GM12878 (cell line): ENCODE data around the gene GABARAPL2. TPM values are rescaled to one million over a fixed set of nuclear protein-coding genes. Genes with fewer than 3 reads are reported as not detected.

Experiments used
- ATAC-seq: fragments of 200-7000 bp; cut with Tn5 transposase; 3 replicates; pipeline ENCODE4 v1.9.1; 2020; ENCODE audit warnings: mild to moderate bottlenecking, moderate library complexity
- BruUV-seq: library from RNA; stranded (reverse); fragments of 400-500 nt; replicated peaks from 2 replicates; lab custom pipeline; 2021; lab: Mats Ljungman, UMichigan
- CTCF ChIA-PET: fragments of 300-600 bp; sonication (Branson Sonifier 250); formaldehyde crosslinking; extraction: SDS; loops from one replicate; lab custom pipeline; 2021; ENCODE audit warnings: inconsistent platforms; lab: Yijun Ruan, JAX
- POLR2A ChIA-PET: fragments of 350-600 bp; formaldehyde crosslinking; extraction: SDS; loops from one replicate; lab custom pipeline; 2021; ENCODE audit warnings: inconsistent platforms; lab: Charles Lee
- RAD21 ChIA-PET: fragments of 300-600 bp; sonication (Branson Sonifier 250); formaldehyde crosslinking; loops from one replicate; lab custom pipeline; 2023; ENCODE audit warnings: antibody characterized with exemption; ENCODE audit not compliant: unreplicated experiment; lab: Charles Lee
- SMC1A ChIA-PET: fragments of 300-600 bp; sonication (Branson Sonifier 250); formaldehyde crosslinking; loops from one replicate; lab custom pipeline; 2023; ENCODE audit not compliant: unreplicated experiment, uncharacterized antibody; lab: Charles Lee
- DNase-seq: peaks from one replicate; pipeline ENCODE4 v3.0.0-alpha.2; 2011; ENCODE audit warnings: low read depth, low spot score
- FAIRE-seq: peaks from 3 replicates; lab custom pipeline; 2011; peaks lifted over from hg19 to GRCh38; lab: Jason Lieb, UNC
- H2AFZ ChIP-seq: 2 replicates; pipeline ENCODE4 v1.6.0; 2011; ENCODE audit warnings: low read depth, low read length, control low read depth; ENCODE audit not compliant: control insufficient read depth
- H3K27ac ChIP-seq: 2 replicates; pipeline ENCODE4 v1.5.1; 2011; ENCODE audit warnings: control low read depth; ENCODE audit not compliant: control insufficient read depth, insufficient read depth
- H3K27me3 ChIP-seq, 2 experiments: replicated peaks in 1 of 2; 2 replicates each; pipeline versions ENCODE4 v1.6.0 to v1.6.1; 2011; ENCODE audit warnings: low read length in 1 of 2; ENCODE audit not compliant: control insufficient read depth in 2 of 2, insufficient read depth in 2 of 2
- H3K36me3 ChIP-seq, 2 experiments: 2 replicates each; pipeline ENCODE4 v1.5.1; 2011; ENCODE audit warnings: low read length in 1 of 2; ENCODE audit not compliant: control insufficient read depth in 2 of 2, insufficient read depth in 2 of 2
- H3K4me1 ChIP-seq: 2 replicates; pipeline ENCODE4 v1.6.1; 2011; ENCODE audit warnings: mild to moderate bottlenecking, low read length, moderate library complexity, mixed read lengths; ENCODE audit not compliant: control insufficient read depth, insufficient read depth
- H3K4me2 ChIP-seq: 2 replicates; pipeline ENCODE4 v1.6.0; 2011; ENCODE audit warnings: control low read depth; ENCODE audit not compliant: control insufficient read depth, insufficient read depth
- H3K4me3 ChIP-seq: fragments of 200-600 bp; sonication (generic); 2 replicates; pipeline ENCODE4 v1.5.1; 2016
- H3K79me2 ChIP-seq: 2 replicates; pipeline ENCODE4 v1.6.0; 2011; ENCODE audit warnings: low read length; ENCODE audit not compliant: control insufficient read depth, insufficient read depth
- H3K9ac ChIP-seq: 2 replicates; pipeline ENCODE4 v1.8.0; 2011; ENCODE audit warnings: low read length, control low read depth, mixed read lengths; ENCODE audit not compliant: control insufficient read depth, insufficient read depth
- H3K9me3 ChIP-seq: replicated peaks from 3 replicates; pipeline ENCODE4 v1.5.1; 2011; ENCODE audit warnings: mild to moderate bottlenecking, low read length; ENCODE audit not compliant: control insufficient read depth, insufficient read depth
- H4K20me1 ChIP-seq: 2 replicates; pipeline ENCODE4 v1.6.0; 2011; ENCODE audit not compliant: control insufficient read depth, insufficient read depth
- ASH2L ChIP-seq: fragments of 300-600, 200-600 bp; sonication (generic); IDR thresholded peaks from 2 replicates; pipeline ENCODE4 v1.6.1; 2017; ENCODE audit warnings: low read depth, mild to moderate bottlenecking, borderline replicate concordance
- CEBPB ChIP-seq, 2 experiments: fragments of 150-350 bp in 1 of 2; IDR thresholded peaks; 2 replicates each; pipeline ENCODE4 v1.6.1; 2012 to 2014; ENCODE audit warnings: low read depth in 2 of 2, low read length in 2 of 2, borderline replicate concordance in 1 of 2, inconsistent platforms in 1 of 2
- NFXL1 ChIP-seq: fragments of 450-650 bp; IDR thresholded peaks from 2 replicates; pipeline ENCODE4 v1.6.1; 2017; ENCODE audit warnings: antibody characterized with exemption, mild to moderate bottlenecking, borderline replicate concordance
- POLR2AphosphoS2 ChIP-seq: IDR thresholded peaks from 2 replicates; pipeline ENCODE4 v1.6.1; 2011; ENCODE audit warnings: low read depth, mild to moderate bottlenecking, low read length, improper control_type of control experiment, moderate library complexity
- RFX5 ChIP-seq: IDR thresholded peaks from 2 replicates; pipeline ENCODE4 v1.6.1; 2011; ENCODE audit warnings: low read depth, low read length, improper control_type of control experiment
- WRNIP1 ChIP-seq: IDR thresholded peaks from 2 replicates; pipeline ENCODE4 v1.6.1; 2011; ENCODE audit warnings: low read depth, low read length, improper control_type of control experiment, borderline replicate concordance
- ZNF207 ChIP-seq: fragments of 450-650 bp; IDR thresholded peaks from 2 replicates; pipeline ENCODE4 v1.6.1; 2014; ENCODE audit warnings: antibody characterized with exemption, mild to moderate bottlenecking, borderline replicate concordance
- WGBS: methylation state at CpG from one replicate; pipeline ENCODE4 v1.1.6; 2016; ENCODE audit warnings: low lambda C conversion rate; ENCODE audit not compliant: insufficient replicate concordance, insufficient coverage; ENCODE audit errors: missing lambda C conversion rate; 5-methylcytosine and 5-hydroxymethylcytosine counted together
- in situ Hi-C: fragments of 300-500 bp; cut with MboI; formaldehyde crosslinking; loops from 9 replicates; pipeline ENCODE4 v1.14.3; 2018; ENCODE audit warnings: mixed read lengths
- intact Hi-C: fragments of 100-400 bp; cut with micrococcal nuclease; formaldehyde crosslinking; loops from one replicate; pipeline ENCODE4 v1.14.2; 2022; ENCODE audit not compliant: unreplicated experiment
- polyA plus RNA-seq, 11 experiments: library from polyadenylated mRNA; depleted of rRNA in 4 of 11; unstranded in 6 of 11; stranded (reverse) in 5 of 11; fragments of >200 nt; fragmentation: Nextera tagmentation in 4 of 11; fragmentation: Illumina TruSeq in 1 of 11; extraction: Ambion mirVana in 4 of 11; extraction: Trizol in 1 of 11; gene quantifications; 1 replicate in 1 of 11; 2 replicates in 10 of 11; pipeline versions ENCODE4 v1.2.1 to v1.2.3, GENCODE V29; 2011 to 2016; ENCODE audit warnings: inconsistent platforms in 2 of 11, missing spikeins in 2 of 11, low read depth in 1 of 11
- total RNA-seq, 4 experiments: library from RNA; depleted of rRNA in 3 of 4; stranded (reverse); fragments of >200 nt in 3 of 4; fragmentation: Illumina TruSeq in 1 of 4; extraction: Trizol in 1 of 4; gene quantifications; 2 replicates each; pipeline versions ENCODE4 v1.2.1 to v1.2.3, GENCODE V29; 2013 to 2021
- TF ChIP-seq, protein P1 (sequence below): IDR thresholded peaks from 2 replicates; pipeline ENCODE4 v1.6.1; 2012; ENCODE audit warnings: low read depth, low read length, improper control_type of control experiment
- TF ChIP-seq, protein P2 (sequence below): fragments of 450-650 bp; IDR thresholded peaks from 2 replicates; pipeline ENCODE4 v1.6.1; 2017; ENCODE audit warnings: mild to moderate bottlenecking, moderate library complexity
- TF ChIP-seq, protein P3 (sequence below): IDR thresholded peaks from 2 replicates; pipeline ENCODE4 v1.6.1; 2012; ENCODE audit warnings: low read length, inconsistent platforms

GABARAPL2 gene
- total and polyA plus RNA-seq, 10 of the 15 experiments (the other 5 are each of a cell fraction or from before 2014, with no cell fraction given), result 61.9 to 359 (median 128) TPM

DNA sequence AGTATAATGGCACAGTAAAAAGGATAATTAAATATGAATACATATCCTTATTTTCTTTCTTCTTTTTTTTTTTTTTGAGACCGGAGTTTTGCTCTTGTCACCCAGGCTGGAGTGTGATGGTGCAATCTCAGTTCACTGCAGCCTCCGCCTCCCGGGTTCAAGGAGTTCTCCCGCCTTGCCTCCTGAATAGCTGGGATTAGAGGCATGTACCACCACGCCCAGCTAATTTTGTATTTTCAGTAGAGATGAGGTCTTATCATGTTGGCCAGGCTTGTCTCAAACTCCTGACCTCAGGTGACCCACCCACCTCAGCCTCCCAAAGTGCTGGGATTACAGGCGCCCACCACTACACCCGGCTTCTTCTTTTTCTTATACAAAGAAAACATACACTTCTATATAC lies 12.0 kb downstream of the GABARAPL2 start (continued):
- TF ChIP-seq, protein P1, sequence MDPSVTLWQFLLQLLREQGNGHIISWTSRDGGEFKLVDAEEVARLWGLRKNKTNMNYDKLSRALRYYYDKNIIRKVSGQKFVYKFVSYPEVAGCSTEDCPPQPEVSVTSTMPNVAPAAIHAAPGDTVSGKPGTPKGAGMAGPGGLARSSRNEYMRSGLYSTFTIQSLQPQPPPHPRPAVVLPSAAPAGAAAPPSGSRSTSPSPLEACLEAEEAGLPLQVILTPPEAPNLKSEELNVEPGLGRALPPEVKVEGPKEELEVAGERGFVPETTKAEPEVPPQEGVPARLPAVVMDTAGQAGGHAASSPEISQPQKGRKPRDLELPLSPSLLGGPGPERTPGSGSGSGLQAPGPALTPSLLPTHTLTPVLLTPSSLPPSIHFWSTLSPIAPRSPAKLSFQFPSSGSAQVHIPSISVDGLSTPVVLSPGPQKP, result no peak

DNA sequence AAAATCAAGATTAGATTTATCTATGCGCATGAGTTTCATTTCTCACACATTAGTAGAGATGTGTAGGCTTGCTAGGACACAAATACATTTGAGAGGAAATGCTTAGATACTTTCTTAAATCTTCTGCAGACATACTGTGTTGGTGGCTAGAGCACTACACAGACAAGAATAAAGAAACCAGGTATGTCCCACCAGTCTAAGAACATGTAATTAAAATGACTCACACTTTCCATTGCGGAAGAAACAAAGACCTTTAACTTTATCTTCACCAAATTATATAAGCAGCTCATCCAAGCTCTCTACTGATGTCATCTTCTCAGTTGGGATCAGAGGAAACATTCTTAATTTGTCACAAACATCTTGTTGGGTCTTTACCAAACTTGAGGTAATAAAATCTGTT lies 12.5 kb downstream of the GABARAPL2 start:
- peaks cover 1 to 10% of the 10 kb centered on the region in 2 experiments for H3K36me3 ChIP-seq
- RAD21 ChIA-PET, result interaction anchor here (1.0 kb wide), 1 partner anchor 30 kb away, joined by 4 read pairs; no protein-coding TSS in a partner anchor
- DNase-seq (no peak), FAIRE-seq (no peak), ATAC-seq (no peak)
- no peak overlapping the region for H3K4me3 ChIP-seq
- BruUV-seq, result no TSS peak
- SMC1A ChIA-PET, result interaction anchor here (0.7 to 2.1 kb wide), 5 partner anchors 12 to 103 kb away, joined by 3 to 6 read pairs (median 3); partner anchors contain the start of gene ADAT1
- 93% methylated on average over 2 of the region's 2 CpGs for WGBS
- no peaks in the 10 kb centered on the region for H3K27me3 ChIP-seq
- 0 out of 2 replicates have a peak overlapping the region, but pooled peaks have one; percentile 20 for H3K27ac ChIP-seq
- POLR2A ChIA-PET, result interaction anchor here (2.8 kb wide), 1 partner anchor 13 kb away, joined by 11 read pairs; the partner anchor contains the start of gene GABARAPL2
- CTCF ChIA-PET, result interaction anchor here (0.8 to 1.8 kb wide), 5 partner anchors 22 to 125 kb away, joined by 3 to 7 read pairs (median 3); partner anchors contain the start of gene TMEM231
- intact Hi-C loops (no loop called here), in situ Hi-C loops (no loop called here)
- peaks cover 41% of the 10 kb centered on the region for H3K4me1 ChIP-seq
- H4K20me1 ChIP-seq, result no peaks in the 10 kb centered on the region
- H3K4me2 ChIP-seq, result peak overlapping the region; percentile 29; the same call in 1 of the 2 replicates
- H3K9me3 ChIP-seq, result no peaks in the 10 kb centered on the region
- no peak overlapping the region for H2AFZ ChIP-seq
- no peak overlapping the region for H3K9ac ChIP-seq
- H3K79me2 ChIP-seq, result peaks cover 15% of the 10 kb centered on the region
- TF ChIP-seq, protein P1, result no peak
- no peak for TF ChIP-seq POLR2AphosphoS2
- TF ChIP-seq, protein P2, sequence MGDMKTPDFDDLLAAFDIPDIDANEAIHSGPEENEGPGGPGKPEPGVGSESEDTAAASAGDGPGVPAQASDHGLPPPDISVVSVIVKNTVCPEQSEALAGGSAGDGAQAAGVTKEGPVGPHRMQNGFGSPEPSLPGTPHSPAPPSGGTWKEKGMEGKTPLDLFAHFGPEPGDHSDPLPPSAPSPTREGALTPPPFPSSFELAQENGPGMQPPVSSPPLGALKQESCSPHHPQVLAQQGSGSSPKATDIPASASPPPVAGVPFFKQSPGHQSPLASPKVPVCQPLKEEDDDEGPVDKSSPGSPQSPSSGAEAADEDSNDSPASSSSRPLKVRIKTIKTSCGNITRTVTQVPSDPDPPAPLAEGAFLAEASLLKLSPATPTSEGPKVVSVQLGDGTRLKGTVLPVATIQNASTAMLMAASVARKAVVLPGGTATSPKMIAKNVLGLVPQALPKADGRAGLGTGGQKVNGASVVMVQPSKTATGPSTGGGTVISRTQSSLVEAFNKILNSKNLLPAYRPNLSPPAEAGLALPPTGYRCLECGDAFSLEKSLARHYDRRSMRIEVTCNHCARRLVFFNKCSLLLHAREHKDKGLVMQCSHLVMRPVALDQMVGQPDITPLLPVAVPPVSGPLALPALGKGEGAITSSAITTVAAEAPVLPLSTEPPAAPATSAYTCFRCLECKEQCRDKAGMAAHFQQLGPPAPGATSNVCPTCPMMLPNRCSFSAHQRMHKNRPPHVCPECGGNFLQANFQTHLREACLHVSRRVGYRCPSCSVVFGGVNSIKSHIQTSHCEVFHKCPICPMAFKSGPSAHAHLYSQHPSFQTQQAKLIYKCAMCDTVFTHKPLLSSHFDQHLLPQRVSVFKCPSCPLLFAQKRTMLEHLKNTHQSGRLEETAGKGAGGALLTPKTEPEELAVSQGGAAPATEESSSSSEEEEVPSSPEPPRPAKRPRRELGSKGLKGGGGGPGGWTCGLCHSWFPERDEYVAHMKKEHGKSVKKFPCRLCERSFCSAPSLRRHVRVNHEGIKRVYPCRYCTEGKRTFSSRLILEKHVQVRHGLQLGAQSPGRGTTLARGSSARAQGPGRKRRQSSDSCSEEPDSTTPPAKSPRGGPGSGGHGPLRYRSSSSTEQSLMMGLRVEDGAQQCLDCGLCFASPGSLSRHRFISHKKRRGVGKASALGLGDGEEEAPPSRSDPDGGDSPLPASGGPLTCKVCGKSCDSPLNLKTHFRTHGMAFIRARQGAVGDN, result no peak
- TF ChIP-seq, protein P3, sequence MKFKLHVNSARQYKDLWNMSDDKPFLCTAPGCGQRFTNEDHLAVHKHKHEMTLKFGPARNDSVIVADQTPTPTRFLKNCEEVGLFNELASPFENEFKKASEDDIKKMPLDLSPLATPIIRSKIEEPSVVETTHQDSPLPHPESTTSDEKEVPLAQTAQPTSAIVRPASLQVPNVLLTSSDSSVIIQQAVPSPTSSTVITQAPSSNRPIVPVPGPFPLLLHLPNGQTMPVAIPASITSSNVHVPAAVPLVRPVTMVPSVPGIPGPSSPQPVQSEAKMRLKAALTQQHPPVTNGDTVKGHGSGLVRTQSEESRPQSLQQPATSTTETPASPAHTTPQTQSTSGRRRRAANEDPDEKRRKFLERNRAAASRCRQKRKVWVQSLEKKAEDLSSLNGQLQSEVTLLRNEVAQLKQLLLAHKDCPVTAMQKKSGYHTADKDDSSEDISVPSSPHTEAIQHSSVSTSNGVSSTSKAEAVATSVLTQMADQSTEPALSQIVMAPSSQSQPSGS, result no peak
- no peak for TF ChIP-seq RFX5
- TF ChIP-seq ZNF207, result no peak
- no peak for TF ChIP-seq WRNIP1
- TF ChIP-seq ASH2L, result no peak
- TF ChIP-seq NFXL1, result no peak
- no peak for TF ChIP-seq CEBPB (IDR thresholded peaks at IDR 0.05; ENCODE audit: borderline replicate concordance in 1 of 2, low read depth in 2 of 2, low read length in 2 of 2)
